Upper lobe of right lung (tissue), 1 donor: ENCODE data around the gene DNAJC4. TPM values are rescaled to one million over a fixed set of nuclear protein-coding genes. Genes with fewer than 3 reads are reported as not detected.
A peak's percentile ranks its signal among the peaks of the same experiment; 100 is the strongest.

Experiments
- ATAC-seq: fragments of 200-7000 bp; cut with Tn5 transposase; one replicate; pipeline ENCODE4 v1.9.1; 2020; ENCODE audit warnings: mild to moderate bottlenecking, moderate library complexity
- DNase-seq: peaks from one replicate; pipeline ENCODE4 v3.0.0-alpha.2; 2020
- H3K27ac ChIP-seq: fragments of 200-600 bp; one replicate; pipeline ENCODE4 v1.8.0; 2022
- H3K27me3 ChIP-seq: fragments of 200-600 bp; one replicate; pipeline ENCODE4 v1.8.0; 2022; ENCODE audit warnings: mild to moderate bottlenecking
- H3K36me3 ChIP-seq: fragments of 200-600 bp; one replicate; pipeline ENCODE4 v1.8.0; 2022
- H3K4me1 ChIP-seq: fragments of 200-600 bp; one replicate; pipeline ENCODE4 v1.8.0; 2022
- H3K4me3 ChIP-seq: fragments of 200-600 bp; one replicate; pipeline ENCODE4 v1.8.0; 2022; ENCODE audit warnings: mild to moderate bottlenecking
- H3K9me3 ChIP-seq: fragments of 200-600 bp; one replicate; pipeline ENCODE4 v1.8.0; 2022
- CTCF ChIP-seq: fragments of 200-600 bp; IDR thresholded peaks from one replicate; pipeline ENCODE4 v1.8.0; 2022; ENCODE audit warnings: antibody characterized with exemption
- intact Hi-C: fragments of 100-400 bp; cut with DNase I; formaldehyde crosslinking; loops from one replicate; pipeline ENCODE4 v1.11.0; 2022
- total RNA-seq: library from RNA; stranded (reverse); fragmentation: NEBNext Ultra II Directional; extraction: Animal tissue kit (Norgen Biotek cat#: 25700); gene quantifications from one replicate; pipeline ENCODE4 v1.2.1, GENCODE V29; 2021
- donor health status: DM: no; HTN: yes; CAD: no; lungs with severe emphysema.

The DNAJC4 gene
- total RNA-seq, 1 donor from 2014 or later: 36.4 TPM

DNA sequence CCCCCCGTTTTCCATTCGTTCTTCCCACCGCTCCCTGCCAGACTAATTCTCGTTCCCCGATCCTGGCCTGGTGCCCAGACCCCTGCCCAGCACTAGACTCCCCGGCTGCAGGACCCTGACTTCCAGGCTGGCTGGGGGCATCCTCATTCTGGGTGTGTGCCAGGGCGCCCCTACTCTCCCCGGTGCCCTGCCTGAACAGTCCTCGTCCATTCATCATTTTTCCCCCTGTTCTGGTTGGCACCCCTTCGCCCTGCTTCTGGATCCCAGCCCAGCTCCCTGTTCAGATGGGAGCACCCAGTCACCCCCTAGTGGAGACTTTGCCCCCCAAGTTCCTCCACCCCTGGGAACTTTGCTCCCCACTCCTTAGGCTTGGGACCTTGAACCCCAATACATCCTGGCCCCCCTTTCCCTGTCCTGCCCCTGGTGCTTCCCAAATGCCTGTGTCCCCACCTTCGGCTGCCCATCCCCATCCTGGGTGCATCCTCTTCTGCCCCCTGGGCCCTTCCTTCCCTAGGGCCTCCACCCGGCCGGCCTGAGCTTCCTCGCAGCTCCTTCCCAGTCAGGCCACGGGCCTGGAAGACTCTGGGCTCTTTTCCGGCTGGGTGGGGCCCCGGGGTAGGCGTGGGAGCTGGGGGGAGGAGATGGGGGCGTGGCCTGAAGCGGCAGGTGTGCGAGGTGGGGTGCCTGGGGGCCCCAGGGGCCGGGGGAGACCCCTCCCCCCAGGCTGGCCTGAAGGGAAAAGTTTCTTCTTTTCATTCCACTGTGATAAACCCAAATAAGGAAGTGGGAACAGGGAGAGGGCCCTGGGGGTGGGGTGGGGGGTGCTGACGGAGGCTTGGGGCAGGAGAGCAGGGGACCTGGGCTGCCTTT lies 21.9 kb downstream of the DNAJC4 start:
- peak; percentile 30 for TF ChIP-seq CTCF
- no peaks in the 10 kb centered on the region for H3K27me3 ChIP-seq
- peaks cover 26% of the 10 kb centered on the region for H3K4me1 ChIP-seq
- intact Hi-C loops: no loop called here
- H3K27ac ChIP-seq: peak overlapping the region; percentile 51
- H3K4me3 ChIP-seq: peak overlapping the region; percentile 89
- ATAC-seq: peak; percentile 62
- H3K36me3 ChIP-seq: peaks cover 25% of the 10 kb centered on the region
- no peaks in the 10 kb centered on the region for H3K9me3 ChIP-seq
- DNase-seq: peak; percentile 85

DNA sequence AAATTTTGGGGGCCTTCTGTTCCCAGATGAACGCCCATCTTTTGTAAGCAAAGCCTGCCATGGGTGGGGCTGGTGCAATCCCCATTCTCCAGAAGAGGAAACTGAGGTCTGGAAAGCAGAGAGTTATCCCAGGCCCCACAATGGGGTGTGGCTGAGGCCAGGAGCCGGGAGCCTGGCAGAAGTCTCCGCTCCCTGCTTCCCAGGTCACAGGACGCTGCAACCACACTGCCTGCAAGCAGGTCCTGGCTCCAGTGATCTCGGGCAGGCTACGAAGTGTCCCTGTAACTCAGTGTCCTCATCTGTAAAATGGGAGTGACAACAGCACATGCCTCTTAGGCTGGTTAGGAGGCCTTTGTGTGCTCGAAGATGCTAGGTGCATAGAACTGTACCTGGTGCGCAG lies 22.7 kb downstream of the DNAJC4 start:
- peaks cover 20% of the 10 kb centered on the region for H3K4me1 ChIP-seq
- peaks cover 31% of the 10 kb centered on the region for H3K36me3 ChIP-seq
- ATAC-seq (no peak), DNase-seq (peak; percentile 54)
- peak overlapping the region; percentile 89 for H3K4me3 ChIP-seq
- H3K27me3 ChIP-seq: no peaks in the 10 kb centered on the region
- TF ChIP-seq CTCF: no peak
- H3K27ac ChIP-seq: no peak overlapping the region
- no peaks in the 10 kb centered on the region for H3K9me3 ChIP-seq
- intact Hi-C loops: no loop called here

DNA sequence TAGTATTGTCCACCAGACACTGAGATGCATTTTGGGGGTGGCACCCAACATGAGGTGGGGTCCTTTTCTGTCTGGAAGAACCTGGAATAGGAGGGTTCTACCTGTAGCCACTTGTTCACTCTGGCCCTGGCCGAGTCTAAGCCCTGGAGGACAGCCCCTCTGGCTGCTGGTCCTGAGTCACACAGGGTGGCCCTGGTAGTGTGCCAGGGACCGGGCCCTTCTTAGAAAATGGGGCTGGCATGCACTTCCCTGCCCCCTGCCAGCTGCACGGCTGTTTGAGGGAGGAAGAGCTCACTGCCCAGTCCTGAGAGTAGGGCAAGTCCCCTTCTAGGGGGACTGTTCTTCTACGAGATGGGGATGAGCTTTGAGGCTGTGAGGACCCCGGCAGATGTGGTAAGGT lies 23.1 kb downstream of the DNAJC4 start:
- no peak overlapping the region for H3K4me3 ChIP-seq
- no peaks in the 10 kb centered on the region for H3K27me3 ChIP-seq
- H3K27ac ChIP-seq: no peak overlapping the region
- H3K4me1 ChIP-seq: peaks cover 20% of the 10 kb centered on the region
- peaks cover 35% of the 10 kb centered on the region for H3K36me3 ChIP-seq
- no peaks in the 10 kb centered on the region for H3K9me3 ChIP-seq
- ATAC-seq: no peak
- peak; percentile 61 for DNase-seq
- no peak for TF ChIP-seq CTCF
- intact Hi-C loops: no loop called here

DNA sequence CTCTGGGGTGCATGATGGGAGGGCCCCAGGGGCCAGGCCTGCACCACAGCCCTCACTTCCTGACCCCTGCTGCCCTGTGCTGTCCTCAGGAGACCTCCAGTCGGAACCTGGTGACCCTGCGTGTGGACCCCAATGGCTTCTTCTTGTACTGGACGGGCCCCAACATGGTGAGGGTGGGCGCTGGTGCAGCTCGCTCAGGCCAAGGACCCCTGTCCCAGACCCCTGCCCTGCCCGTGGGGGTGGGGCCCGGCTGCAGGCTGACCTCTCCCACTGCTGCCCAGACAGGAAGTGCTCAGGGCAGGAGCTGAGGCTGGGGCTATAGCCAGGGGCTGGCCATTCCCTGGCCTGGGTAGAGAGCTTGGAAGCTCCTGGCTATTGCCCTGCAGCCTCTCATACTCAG lies 24.0 kb downstream of the DNAJC4 start:
- Histone ChIP-seq H3K9me3 (no peaks in the 10 kb centered on the region), H3K4me1 (peaks cover 20% of the 10 kb centered on the region), H3K27me3 (no peaks in the 10 kb centered on the region), H3K27ac (no peak overlapping the region), H3K4me3 (no peak overlapping the region), H3K36me3 (peaks cover 44% of the 10 kb centered on the region)
- TF ChIP-seq CTCF: no peak
- DNase-seq (peak; percentile 62), ATAC-seq (no peak)
- intact Hi-C loops: no loop called here

DNA sequence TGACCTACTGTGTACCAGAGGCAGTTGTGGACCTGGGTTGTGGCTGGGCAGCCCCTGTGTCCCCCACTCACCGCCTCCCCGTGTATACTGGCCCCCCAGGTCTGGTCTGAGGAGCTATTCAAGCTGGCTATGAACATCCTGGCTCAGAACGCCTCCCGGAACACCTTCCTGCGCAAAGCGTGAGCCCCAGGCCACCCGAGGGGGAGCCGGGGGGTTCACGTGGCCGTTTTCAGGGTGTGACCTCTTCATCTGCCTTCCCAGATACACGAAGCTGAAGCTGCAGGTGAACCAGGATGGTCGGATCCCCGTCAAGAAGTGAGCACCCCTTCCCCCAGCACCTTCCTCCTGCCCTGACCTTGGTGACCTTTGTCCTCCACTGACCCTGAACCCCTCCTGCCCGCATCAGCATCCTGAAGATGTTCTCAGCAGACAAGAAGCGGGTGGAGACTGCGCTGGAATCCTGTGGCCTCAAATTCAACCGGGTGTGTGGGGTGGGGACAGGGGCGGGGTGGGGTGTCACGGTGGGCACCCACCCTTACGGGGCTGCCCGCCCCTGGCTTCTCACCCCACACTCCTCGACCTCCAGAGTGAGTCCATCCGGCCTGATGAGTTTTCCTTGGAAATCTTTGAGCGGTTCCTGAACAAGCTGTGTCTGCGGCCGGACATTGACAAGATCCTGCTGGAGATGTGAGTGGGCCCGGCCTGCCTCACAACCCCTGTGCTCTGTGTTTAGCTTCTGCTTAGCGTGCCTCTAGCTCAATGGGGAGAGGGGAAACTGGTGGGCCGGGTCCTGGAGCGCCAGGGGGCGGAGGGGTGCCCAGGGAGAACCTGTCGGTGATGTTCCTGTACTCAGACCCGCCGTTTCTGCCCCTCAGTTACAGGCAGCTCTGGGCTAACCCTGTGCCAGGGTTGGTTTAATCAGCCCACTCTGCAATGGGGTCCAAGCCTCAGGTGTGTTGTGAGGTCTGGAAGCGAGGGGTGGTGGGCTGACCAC lies 25.1 kb downstream of the DNAJC4 start:
- H3K4me1 ChIP-seq: peaks cover 20% of the 10 kb centered on the region
- H3K36me3 ChIP-seq: peaks cover 47% of the 10 kb centered on the region
- no peak overlapping the region for H3K27ac ChIP-seq
- no peak for TF ChIP-seq CTCF
- intact Hi-C loops: no loop called here
- H3K27me3 ChIP-seq: no peaks in the 10 kb centered on the region
- no peak overlapping the region for H3K4me3 ChIP-seq
- no peaks in the 10 kb centered on the region for H3K9me3 ChIP-seq
- ATAC-seq (no peak), DNase-seq (no peak)
